ENCODE data around the gene NUDT13.

NUDT13 gene

DNA sequence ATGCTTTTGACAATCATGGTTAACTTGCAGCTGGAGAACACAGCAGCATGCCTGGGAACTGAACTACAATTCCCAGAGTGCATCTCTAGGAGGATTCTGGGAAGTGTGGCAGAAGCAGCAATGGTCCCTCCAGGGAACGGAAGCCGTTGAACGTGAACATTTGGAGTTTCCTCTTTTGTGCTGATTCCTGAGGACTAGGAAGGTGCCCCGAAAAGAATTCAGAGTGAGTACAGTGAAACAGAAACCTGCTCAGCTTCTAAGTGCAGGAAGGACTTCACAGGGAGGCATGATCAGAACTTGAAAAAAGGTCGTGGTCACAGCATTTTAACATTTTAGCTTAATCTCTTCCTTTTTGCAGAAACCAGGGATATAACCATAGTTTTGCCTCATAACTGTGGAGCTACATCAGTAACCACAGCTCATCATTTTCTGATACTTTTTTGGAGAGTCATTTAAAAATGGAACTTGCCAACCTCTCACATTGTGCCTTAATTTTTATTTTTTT, at the start of gene NUDT13:
TSS of gene NUDT13 (plus strand) at position 111 of the 505 bp plus-strand sequence. CDS start 3,911 bp downstream, outside the sequence.
- peak; percentile 40 for DNase-seq

DNA sequence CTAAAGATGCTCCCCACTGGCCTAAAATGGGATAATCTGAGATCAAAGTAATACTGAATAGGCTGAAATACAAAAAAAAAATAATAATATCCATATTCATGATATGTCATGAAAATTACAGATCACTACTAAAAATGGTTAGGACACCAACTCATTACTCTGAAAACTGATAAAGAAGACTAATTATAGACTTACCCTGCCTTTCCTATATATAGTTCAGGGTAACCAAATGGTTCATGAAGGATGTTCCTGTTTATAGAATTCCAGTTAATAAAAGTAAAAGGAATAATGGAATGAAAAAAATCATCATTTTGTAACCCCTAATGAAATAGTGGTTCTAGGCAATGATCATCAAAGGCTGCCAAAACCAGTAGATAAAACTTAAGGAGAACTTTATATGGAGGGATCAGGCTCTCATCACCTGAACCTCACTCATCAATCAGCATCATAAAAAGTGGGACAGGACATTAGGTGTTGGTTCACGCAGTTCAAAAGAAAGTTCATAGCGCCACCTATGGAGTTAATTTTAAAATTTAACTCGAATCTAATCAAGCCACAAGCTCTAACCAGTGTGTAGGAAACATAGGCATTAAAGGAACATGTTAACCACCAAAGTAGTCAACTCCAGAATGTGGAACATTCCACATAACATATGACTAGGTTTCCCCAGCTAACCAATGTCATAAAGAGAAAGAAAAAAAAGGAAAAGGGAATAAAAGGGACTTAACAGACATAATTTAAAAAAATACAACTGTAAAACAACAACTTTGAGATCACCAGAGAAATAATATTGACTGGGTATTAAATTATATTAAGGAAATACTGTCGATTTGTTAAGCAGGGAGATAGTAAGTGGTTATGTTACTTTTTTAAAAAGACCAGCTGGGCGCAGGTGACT, 49.3 kb upstream of the NUDT13 start:
- DNase-seq, result no peak

- DNase-seq, result no peak
Observed at GRCh38 chr10:73061743-73062142, 48.5 kb upstream of the NUDT13 start.

GRCh38 chr10:73065441-73065840, 44.8 kb upstream of the NUDT13 start:
- no peak for DNase-seq

- DNase-seq, result no peak
Observed at GRCh38 chr10:73073627-73074026, 36.6 kb upstream of the NUDT13 start.

- DNase-seq, result no peak
Observed at GRCh38 chr10:73075829-73076228, 34.4 kb upstream of the NUDT13 start.

GRCh38 chr10:73076360-73077183, 33.7 kb upstream of the NUDT13 start:
- no peak for DNase-seq

GRCh38 chr10:73079779-73080541, 30.3 kb upstream of the NUDT13 start:
- no peak for DNase-seq

- no peak for DNase-seq
Observed at GRCh38 chr10:73083221-73083620, 27.0 kb upstream of the NUDT13 start.

- no peak for DNase-seq
Observed at GRCh38 chr10:73084209-73084608, 26.0 kb upstream of the NUDT13 start.

DNA sequence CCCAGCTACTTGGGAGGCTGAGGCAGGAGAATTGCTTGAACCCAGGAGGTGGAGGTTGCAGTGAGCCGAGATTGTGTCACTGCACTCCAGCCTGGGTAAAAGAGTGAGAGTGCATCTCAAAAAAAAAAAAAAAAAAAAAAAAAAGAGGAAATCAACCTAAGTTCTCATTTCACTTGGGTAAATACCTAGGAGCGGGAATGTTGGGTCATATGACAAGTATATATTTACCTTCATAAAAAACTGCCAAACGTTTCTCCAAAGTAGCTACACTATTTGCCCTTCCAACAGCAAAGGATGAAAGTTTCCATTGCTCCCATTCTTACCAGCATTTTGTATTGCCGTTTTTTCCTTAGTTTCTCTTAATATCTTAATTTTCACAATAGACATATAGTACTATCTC, 23.4 kb upstream of the NUDT13 start:
- no peak for DNase-seq

GRCh38 chr10:73088304-73088703, 22.0 kb upstream of the NUDT13 start:
- DNase-seq, result no peak

- no peak for DNase-seq
Observed at GRCh38 chr10:73092830-73093229, 17.4 kb upstream of the NUDT13 start.

GRCh38 chr10:73093922-73094850, 16.1 kb upstream of the NUDT13 start:
- no peak for DNase-seq

GRCh38 chr10:73094986-73095480, 15.2 kb upstream of the NUDT13 start:
- no peak for DNase-seq

DNA sequence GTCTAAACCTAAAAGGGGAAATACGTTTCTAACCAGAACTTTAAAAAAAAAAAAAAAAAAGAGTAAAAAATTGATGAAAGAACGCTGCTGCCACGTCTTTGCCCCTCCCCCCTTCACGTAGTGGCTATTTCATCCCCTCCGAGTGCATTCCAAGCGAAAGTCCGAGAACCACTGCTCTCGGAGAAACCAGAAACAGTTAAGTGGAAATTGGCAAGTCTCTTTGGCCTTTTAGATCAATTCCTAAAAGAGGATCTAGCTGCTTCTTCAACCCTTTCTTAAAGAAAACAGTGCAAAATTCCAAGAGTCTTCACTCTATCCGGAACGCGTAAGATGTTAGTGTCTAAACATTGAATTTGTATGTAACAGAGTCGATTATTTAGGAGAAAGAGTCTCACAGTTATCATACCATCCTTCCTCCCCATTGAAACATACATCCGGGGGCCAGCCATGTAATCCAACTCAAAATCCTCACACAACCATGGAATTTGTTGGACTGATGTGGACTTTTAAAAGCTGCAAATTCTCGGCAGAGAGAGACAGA, 14.7 kb upstream of the NUDT13 start:
- no peak for DNase-seq

DNA sequence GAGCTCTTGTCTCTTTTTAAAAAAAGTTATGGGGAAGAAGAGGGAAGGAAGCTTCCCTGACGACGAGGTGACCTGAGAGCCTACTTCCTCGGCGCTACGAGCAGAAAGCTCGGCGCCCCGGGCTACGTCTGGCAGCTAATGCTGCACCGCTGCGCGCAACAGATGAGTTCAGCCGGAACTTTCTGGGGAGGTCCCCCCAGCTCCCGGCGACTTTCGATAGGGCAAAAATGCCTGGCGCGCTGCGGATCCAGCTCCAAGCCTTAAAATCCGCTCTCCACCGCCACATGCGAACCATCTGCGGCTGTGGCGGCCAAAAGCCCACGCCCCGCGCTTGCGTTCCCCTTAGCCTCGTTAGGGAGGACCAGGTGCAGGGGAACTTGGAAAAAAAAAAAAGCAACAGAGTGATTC, 14.2 kb upstream of the NUDT13 start:
- DNase-seq, result no peak

GRCh38 chr10:73096449-73097304, 13.6 kb upstream of the NUDT13 start, which contains the start of gene P4HA1:
Gene P4HA1 (minus strand): TSS chr10:73096866. CDS start chr10:73074883, 21,983 bp downstream.
- DNase-seq, result peak; percentile 86

DNA sequence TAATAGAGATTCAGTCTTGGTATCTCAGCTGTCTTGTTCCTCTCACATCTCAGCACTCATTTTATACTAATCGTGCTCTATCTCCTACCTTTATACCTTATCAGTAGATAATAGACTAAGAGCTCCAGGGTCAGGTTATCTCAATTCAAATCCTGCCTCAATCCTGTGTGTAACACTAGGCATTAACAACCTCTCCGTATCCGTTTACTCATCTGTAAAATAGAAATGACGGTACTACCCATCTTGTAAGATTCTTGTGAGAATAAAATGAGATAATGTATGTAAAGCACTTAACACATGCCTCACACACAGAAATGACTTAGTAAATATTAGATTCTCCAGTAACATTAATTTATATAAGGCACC, 13.0 kb upstream of the NUDT13 start:
- no peak for DNase-seq

- no peak for DNase-seq
Observed at GRCh38 chr10:73099141-73099540, 11.1 kb upstream of the NUDT13 start.
